Stimulated activated effector memory CD8-positive, alpha-beta T cell treated with anti-CD3 and anti-CD28 coated beads, Interleukin-12 subunit alpha, Interleukin-12 subunit beta, amount 100 ng/mL, for 72 hours (primary cell): ENCODE measurements around the gene MAP3K7CL.

Experiments
- ATAC-seq: fragments of 150-1000 bp; cut with Tn5 transposase; 2 replicates; pipeline ENCODE4 v1.10.0; 2021
- DNase-seq, 2 donors: peaks; one replicate each; pipeline ENCODE4 v3.0.0; 2021 to 2022; ENCODE audit warnings: low spot score in 2 of 2
- H3K27ac Mint-ChIP-seq: one replicate; pipeline ENCODE4 v1.8.0; 2022; ENCODE audit warnings: mild to moderate bottlenecking, mixed read lengths
- H3K36me3 Mint-ChIP-seq: one replicate; pipeline ENCODE4 v1.8.0; 2022; ENCODE audit warnings: mild to moderate bottlenecking, mixed read lengths
- H3K4me1 Mint-ChIP-seq: one replicate; pipeline ENCODE4 v1.8.0; 2022; ENCODE audit warnings: mixed read lengths
- H3K4me3 Mint-ChIP-seq: one replicate; pipeline ENCODE4 v1.8.0; 2022; ENCODE audit warnings: mild to moderate bottlenecking, mixed read lengths
- H3K9me3 Mint-ChIP-seq: one replicate; pipeline ENCODE4 v1.8.0; 2022; ENCODE audit warnings: mixed read lengths

MAP3K7CL gene

DNA sequence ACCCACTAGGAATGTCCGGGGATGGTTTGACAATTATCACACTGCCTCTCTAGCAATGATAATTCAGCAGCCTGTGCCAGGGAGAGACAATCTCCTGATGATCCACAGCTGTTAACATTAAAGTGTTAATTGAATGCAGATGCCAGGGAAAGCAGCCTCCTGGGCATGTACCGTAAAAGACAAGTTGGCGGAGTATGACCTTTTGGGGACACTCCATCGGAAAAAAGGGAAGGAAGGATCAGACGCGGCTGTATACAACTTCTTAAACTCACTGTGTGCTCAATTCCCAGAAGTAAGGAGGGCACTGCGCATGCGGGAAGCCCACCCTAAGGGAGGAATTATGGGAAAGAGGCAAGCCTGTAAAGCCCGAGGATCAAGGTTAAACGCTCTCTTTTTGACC, 62.6 kb downstream of the MAP3K7CL start:
- H3K27ac Mint-ChIP-seq, result no peak overlapping the region
- ATAC-seq, result no peak
- H3K36me3 Mint-ChIP-seq, result no peaks in the 10 kb centered on the region
- H3K4me3 Mint-ChIP-seq, result no peak overlapping the region
- no peak for DNase-seq
- peaks cover 7% of the 10 kb centered on the region for H3K9me3 Mint-ChIP-seq
- H3K4me1 Mint-ChIP-seq, result peaks cover 19% of the 10 kb centered on the region

DNA sequence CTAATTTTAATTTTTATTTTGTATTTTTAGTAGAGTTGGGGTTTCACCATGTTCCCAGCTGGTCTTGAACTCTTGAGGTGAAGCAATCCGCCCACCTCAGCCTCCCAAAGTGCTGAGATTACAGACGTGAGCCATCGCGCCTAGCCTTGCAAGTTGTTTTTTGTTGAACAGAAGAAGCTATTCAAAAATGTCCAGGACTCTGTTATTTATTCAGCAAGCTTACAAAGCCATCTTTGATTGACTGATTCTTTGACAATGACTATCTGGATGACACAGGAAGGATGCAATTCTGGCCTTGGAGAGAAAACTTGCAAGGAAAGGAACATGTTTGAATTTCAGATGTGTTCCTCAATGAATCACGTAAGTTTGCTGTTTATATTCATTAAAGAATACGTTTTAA, 63.5 kb downstream of the MAP3K7CL start:
- ATAC-seq, result no peak
- peaks cover 19% of the 10 kb centered on the region for H3K4me1 Mint-ChIP-seq

DNA sequence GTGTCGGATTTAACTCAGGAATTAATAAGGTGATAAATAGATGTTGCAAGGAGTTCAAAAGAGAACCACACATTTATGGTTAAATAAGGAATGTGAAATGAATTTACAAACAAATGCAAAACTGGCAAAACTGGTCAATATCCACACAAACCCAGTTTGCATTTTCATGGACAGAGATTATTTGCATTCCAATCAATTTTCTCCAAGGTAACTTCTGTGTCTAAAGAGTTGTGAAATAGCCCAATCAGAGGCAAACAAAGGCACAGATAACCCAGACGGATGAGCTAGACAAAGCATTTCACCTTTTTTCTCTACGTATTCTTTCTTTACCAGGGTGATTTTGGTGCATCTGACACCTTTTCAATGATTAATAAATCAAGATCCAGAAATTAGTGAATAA, 63.9 kb downstream of the MAP3K7CL start:
- DNase-seq, result no peak
- Mint-ChIP-seq H3K36me3 (no peaks in the 10 kb centered on the region), H3K9me3 (peaks cover 13% of the 10 kb centered on the region), H3K4me3 (no peak overlapping the region), H3K27ac (no peak overlapping the region), H3K4me1 (peaks cover 19% of the 10 kb centered on the region)
- no peak for ATAC-seq

More for the DNA sequence above, 63.5 kb downstream of the MAP3K7CL start:
- no peak for DNase-seq
- Mint-ChIP-seq H3K4me3 (no peak overlapping the region), H3K9me3 (peaks cover 10% of the 10 kb centered on the region), H3K27ac (no peak overlapping the region), H3K36me3 (no peaks in the 10 kb centered on the region)

DNA sequence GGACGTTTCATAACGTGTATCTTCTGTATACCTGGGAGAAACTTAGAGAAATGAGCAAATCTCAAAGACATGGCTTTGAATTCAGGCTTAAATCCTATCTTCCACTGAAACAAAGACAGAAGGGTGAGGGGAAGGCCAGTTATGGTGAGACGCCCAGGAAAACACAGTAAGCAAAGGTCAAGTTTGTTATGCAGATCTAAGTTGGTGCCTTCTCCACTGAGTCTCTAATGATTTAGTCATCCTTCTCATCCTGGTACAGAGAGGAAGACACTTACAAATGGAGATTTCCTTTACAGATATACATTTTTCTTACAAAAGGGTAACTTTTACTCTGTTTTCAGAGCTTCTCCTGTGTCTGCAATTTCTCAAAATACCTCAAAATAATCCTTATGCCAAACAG, 64.4 kb downstream of the MAP3K7CL start:
- DNase-seq (no peak), ATAC-seq (no peak)
- Mint-ChIP-seq H3K9me3 (peaks cover 13% of the 10 kb centered on the region), H3K36me3 (no peaks in the 10 kb centered on the region), H3K4me3 (no peak overlapping the region), H3K27ac (no peak overlapping the region), H3K4me1 (peaks cover 19% of the 10 kb centered on the region)

DNA sequence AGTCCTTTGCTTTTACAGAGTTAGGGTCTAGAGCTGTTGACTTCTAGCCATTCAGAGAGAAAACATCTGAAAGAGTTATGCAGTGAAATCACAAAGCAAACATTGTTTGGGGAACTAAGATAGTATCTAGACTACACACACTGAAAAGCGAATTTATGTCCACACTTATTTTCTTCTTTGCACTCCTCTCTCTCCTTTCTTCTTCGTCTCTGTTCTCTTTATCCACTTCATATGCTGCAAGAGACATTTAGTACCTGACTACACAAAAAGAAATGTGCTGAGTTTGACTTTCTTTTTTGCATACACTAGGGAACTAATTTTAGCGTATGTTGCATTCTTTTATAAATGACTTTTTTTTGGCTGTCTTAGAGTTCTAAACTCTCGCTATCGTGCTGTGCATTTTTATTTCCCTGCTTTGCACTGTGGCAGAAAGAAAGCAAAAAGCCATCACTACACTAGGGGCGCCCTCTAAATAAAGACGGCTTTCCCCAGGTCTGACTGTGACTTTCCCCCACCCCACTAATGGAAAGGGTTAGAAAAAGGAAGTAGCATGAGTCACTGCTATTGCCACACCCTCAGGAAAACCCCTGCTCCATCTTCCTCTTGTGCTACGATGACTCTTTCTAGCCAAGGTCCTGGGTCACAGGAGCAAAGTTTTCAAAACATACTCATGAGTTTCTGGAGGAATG, 65.7 kb downstream of the MAP3K7CL start:
- peaks cover 16% of the 10 kb centered on the region for H3K9me3 Mint-ChIP-seq
- H3K4me3 Mint-ChIP-seq, result peak overlapping the region; percentile 67
- peaks cover 19% of the 10 kb centered on the region for H3K4me1 Mint-ChIP-seq
- DNase-seq (peak; percentile 8 to 68), ATAC-seq (peak; percentile 99)
- no peaks in the 10 kb centered on the region for H3K36me3 Mint-ChIP-seq
- H3K27ac Mint-ChIP-seq, result peak overlapping the region; percentile 92

DNA sequence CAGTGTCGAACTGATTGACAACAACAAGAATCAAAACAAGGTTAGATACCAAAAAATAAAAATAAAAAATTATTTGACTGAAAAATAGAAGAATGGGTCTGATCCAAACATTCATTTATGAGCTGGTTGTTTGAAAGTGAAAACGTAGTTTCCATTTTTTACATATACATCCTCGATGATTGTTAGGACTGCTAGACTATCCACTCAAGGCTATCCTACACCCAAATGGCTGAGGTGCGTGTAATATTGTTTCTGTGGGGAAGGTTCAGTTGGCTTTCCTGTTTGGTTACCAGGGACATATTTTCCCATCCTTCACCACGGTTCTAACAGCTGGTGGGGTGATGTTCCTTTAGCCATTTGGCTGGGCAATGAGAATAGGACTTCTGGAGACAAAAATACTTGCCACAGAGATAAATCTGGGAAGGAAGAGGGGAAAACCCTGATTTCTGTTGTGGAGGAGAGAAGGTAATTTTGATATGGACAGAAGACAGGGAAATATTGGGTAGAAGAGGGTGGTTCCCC, 66.3 kb downstream of the MAP3K7CL start:
- Mint-ChIP-seq H3K27ac (peak overlapping the region; percentile 92), H3K4me1 (peaks cover 19% of the 10 kb centered on the region), H3K9me3 (peaks cover 21% of the 10 kb centered on the region), H3K36me3 (no peaks in the 10 kb centered on the region), H3K4me3 (peak overlapping the region; percentile 67)
- no peak for DNase-seq
- peak; percentile 11 for ATAC-seq

DNA sequence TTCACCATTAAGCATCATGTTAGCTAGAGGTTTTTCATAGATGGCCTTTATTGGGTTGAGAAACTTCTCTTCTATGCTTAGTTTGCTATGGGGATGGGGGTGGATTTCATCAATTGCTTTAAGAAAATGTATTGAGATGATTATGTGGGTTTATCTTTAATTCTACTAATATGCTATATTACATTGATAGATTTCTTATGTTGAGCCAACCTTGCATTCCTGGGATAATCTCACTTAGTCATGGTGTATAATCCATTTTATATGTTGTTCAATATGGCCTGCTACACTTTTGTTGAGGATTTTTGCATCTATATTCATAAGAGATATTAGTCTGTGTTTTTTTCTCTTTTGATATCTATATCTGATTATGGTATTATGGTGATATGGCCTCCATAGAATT, 70.7 kb downstream of the MAP3K7CL start:
- Mint-ChIP-seq H3K9me3 (peaks cover 23% of the 10 kb centered on the region), H3K27ac (no peak overlapping the region), H3K4me1 (peaks cover 13% of the 10 kb centered on the region), H3K36me3 (no peaks in the 10 kb centered on the region), H3K4me3 (no peak overlapping the region)
- ATAC-seq, result no peak
- DNase-seq, result no peak

DNA sequence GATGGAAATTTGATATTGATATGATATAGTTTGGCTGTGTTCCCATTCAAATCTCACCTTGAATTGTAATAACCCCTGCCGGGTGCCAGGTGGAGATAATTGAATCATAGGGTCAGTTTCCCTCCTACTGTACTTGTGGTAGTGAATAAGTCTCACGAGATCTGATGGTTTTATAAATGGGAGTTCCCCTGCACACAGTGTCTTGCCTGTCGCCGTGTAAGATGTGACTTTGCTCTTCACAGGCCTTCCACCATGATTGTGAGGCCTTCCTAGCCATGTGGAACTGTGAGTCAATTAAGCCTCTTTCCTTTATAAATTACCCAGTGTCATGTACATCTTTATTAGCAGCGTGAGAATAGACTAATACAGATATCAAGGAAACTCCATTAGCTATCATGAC, 74.6 kb downstream of the MAP3K7CL start:
- H3K36me3 Mint-ChIP-seq, result no peaks in the 10 kb centered on the region
- peaks cover 11% of the 10 kb centered on the region for H3K9me3 Mint-ChIP-seq
- peak; percentile 43 for ATAC-seq
- no peaks in the 10 kb centered on the region for H3K4me1 Mint-ChIP-seq
- no peak overlapping the region for H3K4me3 Mint-ChIP-seq
- H3K27ac Mint-ChIP-seq, result no peak overlapping the region
- DNase-seq, result no peak

DNA sequence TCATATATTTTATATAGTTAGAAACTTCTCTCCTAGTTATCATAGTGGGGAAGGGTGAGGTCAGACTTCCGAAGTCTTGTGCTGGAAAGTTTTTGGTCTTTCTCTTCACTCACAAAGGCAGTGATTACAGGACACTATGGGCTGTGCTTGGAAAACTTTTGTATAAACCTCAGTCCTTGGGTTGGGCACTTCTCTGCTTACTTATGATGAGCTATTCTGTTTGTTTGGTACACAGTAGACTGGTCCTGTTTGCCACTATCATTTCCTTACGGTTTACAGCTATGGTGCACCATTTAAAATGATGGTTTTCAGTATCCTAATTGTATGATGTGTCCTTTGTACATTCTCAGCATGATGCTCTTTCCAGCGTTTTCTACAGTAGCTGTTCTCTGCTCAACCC, 75.5 kb downstream of the MAP3K7CL start:
- no peak overlapping the region for H3K27ac Mint-ChIP-seq
- H3K4me1 Mint-ChIP-seq, result no peaks in the 10 kb centered on the region
- no peaks in the 10 kb centered on the region for H3K36me3 Mint-ChIP-seq
- H3K9me3 Mint-ChIP-seq, result peaks cover 8% of the 10 kb centered on the region
- H3K4me3 Mint-ChIP-seq, result no peak overlapping the region
- DNase-seq, result no peak
- no peak for ATAC-seq

DNA sequence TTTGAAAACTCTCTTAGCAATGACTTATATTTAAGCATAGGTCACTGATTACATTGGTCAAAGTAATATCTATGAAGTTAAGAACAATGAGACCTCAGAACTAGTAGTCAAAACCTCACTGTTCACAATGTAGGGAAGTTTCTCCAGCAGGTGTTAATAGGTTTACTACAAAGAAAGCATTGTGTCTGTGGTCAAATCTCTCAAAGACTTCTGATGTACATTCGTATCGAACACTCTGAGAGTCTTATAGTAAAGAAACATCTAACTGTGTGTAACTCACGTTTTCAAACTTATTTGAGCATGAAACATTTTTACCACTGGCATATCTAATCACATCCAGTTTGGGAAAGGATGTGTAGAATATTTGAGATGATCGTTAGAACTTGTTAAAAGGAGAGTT, 76.0 kb downstream of the MAP3K7CL start:
- ATAC-seq (no peak), DNase-seq (no peak)
- Mint-ChIP-seq H3K36me3 (no peaks in the 10 kb centered on the region), H3K9me3 (peaks cover 4% of the 10 kb centered on the region), H3K27ac (no peak overlapping the region), H3K4me1 (no peaks in the 10 kb centered on the region), H3K4me3 (no peak overlapping the region)

DNA sequence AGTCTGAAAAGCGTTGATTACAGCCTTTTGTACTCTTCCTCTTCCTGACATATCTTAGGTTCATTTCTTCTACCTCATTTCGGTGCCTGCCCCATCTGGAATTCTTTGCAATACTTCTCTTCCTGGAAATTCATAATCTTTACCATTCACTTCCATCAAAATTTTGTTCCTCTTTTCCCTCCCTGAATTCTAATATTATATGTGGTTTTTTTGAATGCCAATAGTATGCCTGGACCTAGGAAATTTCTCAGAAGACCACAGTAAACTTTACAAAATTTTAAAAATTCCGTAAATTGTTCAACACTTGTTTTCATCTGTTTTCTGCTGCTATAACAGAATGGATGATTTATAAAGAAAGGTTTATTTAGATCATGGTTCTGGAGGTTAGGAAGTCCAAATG, 76.8 kb downstream of the MAP3K7CL start:
- peaks cover 2% of the 10 kb centered on the region for H3K9me3 Mint-ChIP-seq
- H3K4me3 Mint-ChIP-seq, result no peak overlapping the region
- no peaks in the 10 kb centered on the region for H3K4me1 Mint-ChIP-seq
- H3K27ac Mint-ChIP-seq, result no peak overlapping the region
- no peaks in the 10 kb centered on the region for H3K36me3 Mint-ChIP-seq
- DNase-seq (no peak), ATAC-seq (no peak)

DNA sequence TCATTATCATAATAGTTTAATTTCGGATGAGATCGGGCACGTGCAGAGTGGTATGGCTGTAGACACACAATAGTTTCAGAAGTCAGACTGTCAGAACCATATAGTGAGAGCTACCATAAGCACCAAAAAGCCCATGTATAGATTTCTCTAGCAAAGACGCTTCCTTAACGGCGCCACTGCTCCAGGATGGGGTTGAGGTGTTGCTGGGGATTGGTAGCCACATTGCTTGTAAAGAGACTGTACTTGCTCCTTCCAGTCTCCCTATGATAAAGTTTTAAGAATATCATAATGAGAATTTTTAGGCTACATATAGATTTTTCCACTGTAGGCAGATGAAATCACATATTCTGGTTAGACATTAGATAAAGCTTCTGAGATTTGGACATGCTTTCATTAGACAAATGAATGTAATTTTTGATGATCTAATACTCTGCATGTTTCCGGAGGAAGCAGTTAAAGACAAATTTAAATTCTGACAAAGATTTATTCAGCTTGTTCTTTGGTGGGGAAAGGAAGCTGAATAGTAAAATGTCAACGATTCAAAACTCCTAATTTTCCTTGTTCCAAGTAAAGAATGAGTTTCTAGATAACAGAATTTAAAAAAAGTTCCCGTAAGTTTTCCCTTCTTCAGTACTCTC, 77.7 kb downstream of the MAP3K7CL start:
- H3K4me3 Mint-ChIP-seq, result no peak overlapping the region
- no peaks in the 10 kb centered on the region for H3K4me1 Mint-ChIP-seq
- no peak overlapping the region for H3K27ac Mint-ChIP-seq
- no peak for DNase-seq
- no peak for ATAC-seq
- H3K9me3 Mint-ChIP-seq, result no peaks in the 10 kb centered on the region
- no peaks in the 10 kb centered on the region for H3K36me3 Mint-ChIP-seq

DNA sequence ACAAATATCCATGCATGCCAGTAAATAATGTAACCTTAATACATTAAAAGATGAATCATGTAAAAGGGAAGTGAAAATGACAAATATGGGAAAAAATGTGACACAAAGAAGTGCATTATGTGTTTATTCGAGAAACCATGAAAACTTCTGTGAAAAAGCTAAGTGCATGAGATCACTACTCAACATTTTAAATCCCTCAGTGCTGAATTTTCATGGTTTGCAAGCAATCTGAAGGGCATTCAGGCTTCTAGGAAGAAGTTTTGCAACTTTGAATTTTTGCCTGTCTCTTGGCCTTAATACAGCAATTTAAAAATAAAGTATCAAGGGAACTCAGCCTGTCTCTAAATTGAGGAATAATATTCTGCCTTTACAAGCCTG, 78.2 kb downstream of the MAP3K7CL start:
- no peaks in the 10 kb centered on the region for H3K36me3 Mint-ChIP-seq
- DNase-seq (no peak), ATAC-seq (peak; percentile 31)
- H3K27ac Mint-ChIP-seq, result no peak overlapping the region
- no peak overlapping the region for H3K4me3 Mint-ChIP-seq
- H3K9me3 Mint-ChIP-seq, result no peaks in the 10 kb centered on the region
- H3K4me1 Mint-ChIP-seq, result no peaks in the 10 kb centered on the region

DNA sequence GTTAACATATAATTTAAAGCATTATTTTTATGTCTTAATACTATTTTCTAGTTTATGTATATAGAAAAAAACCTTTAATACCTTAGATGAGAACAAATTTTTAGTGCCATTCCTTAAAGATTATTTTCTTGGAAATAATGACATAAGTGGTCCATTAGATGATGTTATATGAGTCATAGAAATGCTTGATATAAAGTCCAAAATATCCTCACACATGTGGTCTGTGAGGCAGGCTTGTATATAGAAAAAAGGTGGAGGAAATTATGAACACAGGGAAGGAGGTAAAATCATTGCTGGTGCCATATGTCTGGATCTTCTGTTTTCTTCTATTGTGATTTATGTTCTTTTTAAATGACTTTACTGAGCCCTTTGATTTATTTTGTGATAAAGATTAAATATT, 79.3 kb downstream of the MAP3K7CL start:
- no peak overlapping the region for H3K27ac Mint-ChIP-seq
- ATAC-seq, result no peak

DNA sequence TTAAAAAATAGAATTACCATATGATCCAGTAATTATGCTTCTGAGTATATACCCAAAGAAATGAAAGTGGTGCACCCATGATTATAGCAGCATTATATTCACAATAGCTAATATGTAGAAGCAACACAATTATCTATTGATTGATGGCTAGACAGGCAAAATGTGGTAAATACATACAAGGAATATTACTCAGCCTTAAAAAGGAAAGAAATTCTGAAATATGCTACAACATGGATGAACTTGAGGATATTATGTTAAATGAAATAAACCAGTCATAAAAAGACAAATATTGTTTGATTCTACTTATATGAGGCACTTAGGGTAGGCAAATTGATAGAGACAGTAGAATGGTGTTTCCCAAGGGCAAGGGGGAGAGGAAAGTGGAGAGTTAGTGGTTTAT, 80.8 kb downstream of the MAP3K7CL start:
- Mint-ChIP-seq H3K4me1 (no peaks in the 10 kb centered on the region), H3K27ac (no peak overlapping the region)
- ATAC-seq, result no peak

More for the DNA sequence above, 79.3 kb downstream of the MAP3K7CL start:
- Mint-ChIP-seq H3K4me1 (no peaks in the 10 kb centered on the region), H3K4me3 (no peak overlapping the region), H3K9me3 (no peaks in the 10 kb centered on the region), H3K36me3 (no peaks in the 10 kb centered on the region)
- no peak for DNase-seq

DNA sequence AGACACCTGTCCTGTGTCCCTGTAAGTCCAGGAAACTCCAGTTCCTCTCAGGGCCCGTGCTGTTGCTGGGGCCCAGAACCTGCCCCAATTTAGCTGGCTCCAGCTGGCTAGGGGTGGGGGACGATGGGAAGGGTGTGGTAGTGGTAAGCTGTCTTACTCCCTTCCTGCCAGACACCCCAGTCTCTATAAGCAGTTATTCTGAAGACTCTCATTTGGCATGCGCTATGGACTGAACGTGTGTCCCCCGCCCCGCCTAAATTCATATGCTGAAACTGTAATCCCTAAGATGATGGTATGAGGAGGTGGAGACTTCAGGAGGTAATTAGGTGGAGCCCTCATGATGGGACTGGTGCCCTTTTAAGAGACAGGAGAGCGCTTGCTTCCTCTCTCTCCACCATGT, 82.0 kb downstream of the MAP3K7CL start:
- Mint-ChIP-seq H3K27ac (no peak overlapping the region), H3K36me3 (no peaks in the 10 kb centered on the region), H3K4me3 (no peak overlapping the region), H3K4me1 (no peaks in the 10 kb centered on the region), H3K9me3 (no peaks in the 10 kb centered on the region)
- ATAC-seq (peak; percentile 11), DNase-seq (no peak)

More for the DNA sequence above, 80.8 kb downstream of the MAP3K7CL start:
- H3K36me3 Mint-ChIP-seq, result no peaks in the 10 kb centered on the region
- H3K9me3 Mint-ChIP-seq, result no peaks in the 10 kb centered on the region
- H3K4me3 Mint-ChIP-seq, result no peak overlapping the region
- DNase-seq, result no peak
